Daoy (cell line): ENCODE data around the gene CHPF. TPM values are rescaled to one million over a fixed set of nuclear protein-coding genes. Genes with fewer than 3 reads are reported as not detected.

ENCODE experiments used
- DNase-seq: peaks from one replicate; pipeline ENCODE4 v3.0.0-alpha.2; 2015; ENCODE audit warnings: low read depth
- total RNA-seq: library from RNA; depleted of rRNA; stranded (reverse); fragments of >200 nt; shearing (Covaris generic); gene quantifications from 2 replicates; pipeline ENCODE4 v1.2.3, GENCODE V29; 2014

The CHPF gene
- total RNA-seq, 1 experiment from 2014 or later: 51.1 TPM

DNA sequence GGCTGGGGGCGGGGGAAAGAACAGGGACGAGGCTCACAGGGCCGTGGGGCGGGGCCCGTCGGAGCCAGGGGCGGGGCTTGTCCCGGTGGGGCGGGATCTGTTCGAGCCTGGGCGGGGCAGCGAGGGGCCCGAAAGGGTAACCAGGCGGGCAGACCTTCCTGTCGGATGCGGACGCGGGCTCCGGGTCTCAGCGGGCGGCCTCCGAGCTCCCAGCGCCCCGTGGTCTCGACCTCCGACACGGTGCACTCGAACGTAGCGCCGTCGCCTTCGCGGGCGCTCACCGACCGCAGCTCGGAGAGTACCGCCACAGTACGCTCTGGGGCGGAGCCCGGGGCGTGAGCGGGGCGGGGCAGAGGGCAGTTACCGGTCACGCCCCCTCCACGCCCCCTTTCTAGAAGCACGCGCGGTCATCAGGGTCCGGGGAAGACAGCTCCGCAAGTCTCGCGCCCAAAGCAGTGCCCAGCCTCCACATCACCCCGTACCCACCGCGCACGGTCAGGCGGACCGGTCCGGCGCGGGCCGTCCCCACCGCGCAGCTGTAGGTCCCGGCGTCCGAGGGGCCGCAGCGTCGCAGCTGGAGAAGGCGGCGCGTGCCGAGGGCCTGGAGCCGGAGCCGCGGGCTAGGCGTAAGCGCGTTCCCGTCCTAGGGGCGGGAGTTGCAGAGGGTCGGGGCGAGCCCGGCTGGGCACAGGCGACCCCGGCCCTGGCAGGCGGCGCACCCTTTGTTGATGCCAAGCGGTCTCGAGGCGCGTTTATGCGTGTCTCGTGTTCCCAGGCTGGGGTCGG is 9.0 kb upstream of the CHPF start:
- peak; percentile 88 for DNase-seq

DNA sequence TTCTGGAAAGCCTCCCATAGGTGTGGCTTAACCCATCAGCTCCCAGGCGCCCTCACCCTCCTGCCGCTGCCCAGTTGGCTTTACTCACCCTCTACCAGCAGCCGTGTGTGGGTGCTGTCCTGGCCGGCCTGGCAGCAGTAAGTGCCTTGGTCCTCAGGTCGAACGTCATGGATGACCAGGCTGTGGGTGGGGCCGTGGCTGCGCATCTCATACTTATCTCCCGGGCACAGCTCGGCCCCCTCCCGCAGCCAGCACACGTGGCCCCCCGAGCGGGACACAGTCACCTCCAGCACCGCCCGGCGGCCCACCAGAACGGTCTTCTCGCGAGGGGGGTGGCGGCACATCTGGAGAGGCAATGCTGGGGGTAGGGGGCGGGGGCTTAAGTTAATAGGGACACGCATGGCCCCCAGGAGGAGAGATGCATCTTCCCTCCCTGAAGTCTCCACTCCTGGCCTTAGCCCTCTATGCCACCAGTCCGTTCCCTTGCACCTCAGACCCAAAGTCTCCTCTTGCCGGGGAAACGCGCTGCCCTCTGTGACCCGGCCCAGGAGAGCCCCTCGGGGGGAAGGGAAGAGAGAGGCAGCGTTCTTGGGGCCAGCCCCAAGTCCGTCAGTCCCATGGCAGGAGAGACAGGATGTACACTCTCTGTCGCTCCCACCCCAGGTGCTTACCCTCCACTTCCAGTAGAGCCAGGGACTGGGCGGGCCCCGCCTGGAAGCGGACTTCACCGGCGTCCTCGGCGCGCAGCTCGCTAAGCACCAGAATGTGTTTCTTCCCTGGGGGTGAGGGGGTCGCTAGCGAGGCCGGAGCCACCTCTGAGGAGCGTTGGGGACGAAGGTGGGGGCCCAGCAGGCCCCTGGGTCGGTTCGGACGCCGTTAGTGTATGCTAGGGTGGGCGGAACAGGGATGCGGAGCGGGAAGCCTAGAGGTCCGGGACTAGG is 8.1 kb upstream of the CHPF start:
- DNase-seq: peak; percentile 58

GRCh38 chr2:219549619-219550018 is 6.0 kb upstream of the CHPF start:
- DNase-seq: no peak

DNA sequence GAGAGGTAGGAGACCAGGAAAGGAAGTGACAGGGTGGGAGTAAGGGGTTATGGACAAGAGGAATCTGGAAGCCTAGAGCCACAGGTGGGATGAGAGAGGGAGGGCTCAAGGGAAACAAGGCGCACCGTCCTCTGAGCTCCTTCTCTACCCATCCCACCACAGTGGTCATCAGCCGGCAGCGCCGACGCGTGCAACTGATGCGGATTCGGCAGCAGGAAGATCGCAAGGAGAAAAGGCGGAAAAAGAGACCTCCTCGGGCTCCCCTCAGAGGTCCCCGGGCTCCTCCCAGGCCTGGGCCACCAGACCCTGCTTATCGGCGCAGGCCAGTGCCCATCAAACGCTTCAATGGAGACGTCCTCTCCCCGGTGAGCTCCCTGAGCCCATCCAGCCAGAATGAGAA is 5.4 kb upstream of the CHPF start:
- no peak for DNase-seq

DNA sequence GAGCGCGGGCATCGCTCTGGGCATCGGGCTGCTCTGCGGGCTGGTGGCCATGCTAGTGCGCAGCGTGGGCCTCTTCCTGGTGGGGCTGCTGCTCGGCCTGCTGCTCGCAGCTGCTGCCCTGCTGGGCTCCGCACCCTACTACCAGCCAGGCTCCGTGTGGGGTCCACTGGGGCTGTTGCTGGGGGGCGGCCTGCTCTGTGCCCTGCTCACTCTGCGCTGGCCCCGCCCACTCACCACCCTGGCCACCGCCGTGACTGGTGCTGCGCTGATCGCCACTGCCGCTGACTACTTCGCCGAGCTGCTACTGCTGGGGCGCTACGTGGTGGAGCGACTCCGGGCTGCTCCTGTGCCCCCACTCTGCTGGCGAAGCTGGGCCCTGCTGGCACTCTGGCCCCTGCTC is 4.0 kb upstream of the CHPF start:
- DNase-seq: no peak

DNA sequence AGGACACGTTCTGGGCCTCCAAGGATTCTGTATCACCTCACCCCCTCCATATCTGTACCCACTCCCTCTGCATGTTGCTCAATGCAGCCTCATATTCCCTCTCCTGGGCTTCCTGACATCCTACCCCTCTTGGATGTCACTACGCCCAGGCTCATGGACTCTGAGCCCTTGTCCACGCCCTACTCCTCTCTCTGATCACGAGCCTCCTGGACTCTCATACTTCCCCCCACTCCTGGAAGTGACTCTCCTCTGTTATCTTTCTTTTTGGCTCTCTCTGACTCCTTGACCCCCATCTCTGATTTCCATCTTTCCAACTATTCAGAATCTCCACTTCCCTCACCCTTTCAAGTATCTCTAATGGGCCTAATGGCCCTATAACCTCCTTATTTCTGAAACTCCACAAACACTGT is 2.3 kb upstream of the CHPF start:
- no peak for DNase-seq

GRCh38 chr2:219545295-219545942 is 1.8 kb upstream of the CHPF start:
- no peak for DNase-seq

DNA sequence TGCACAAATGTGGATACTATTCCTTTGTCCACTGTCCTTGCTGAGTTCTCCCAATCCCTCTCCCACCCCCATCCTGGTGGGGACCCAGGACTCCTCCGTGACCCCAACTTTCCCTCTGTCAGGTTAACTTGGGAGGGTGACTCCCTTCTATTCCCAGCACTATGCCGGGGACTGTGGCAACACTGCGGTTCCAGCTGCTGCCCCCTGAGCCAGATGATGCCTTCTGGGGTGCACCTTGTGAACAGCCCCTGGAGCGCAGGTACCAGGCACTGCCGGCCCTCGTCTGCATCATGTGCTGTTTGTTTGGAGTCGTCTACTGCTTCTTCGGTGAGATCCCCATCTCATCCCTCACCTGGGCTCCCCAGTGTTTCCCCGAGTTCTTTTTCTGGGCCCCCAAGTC is 958 bp upstream of the CHPF start:
- DNase-seq: no peak

- DNase-seq: peak; percentile 44
Observed at GRCh38 chr2:219542931-219543595, 546 bp downstream of the CHPF start.

DNA sequence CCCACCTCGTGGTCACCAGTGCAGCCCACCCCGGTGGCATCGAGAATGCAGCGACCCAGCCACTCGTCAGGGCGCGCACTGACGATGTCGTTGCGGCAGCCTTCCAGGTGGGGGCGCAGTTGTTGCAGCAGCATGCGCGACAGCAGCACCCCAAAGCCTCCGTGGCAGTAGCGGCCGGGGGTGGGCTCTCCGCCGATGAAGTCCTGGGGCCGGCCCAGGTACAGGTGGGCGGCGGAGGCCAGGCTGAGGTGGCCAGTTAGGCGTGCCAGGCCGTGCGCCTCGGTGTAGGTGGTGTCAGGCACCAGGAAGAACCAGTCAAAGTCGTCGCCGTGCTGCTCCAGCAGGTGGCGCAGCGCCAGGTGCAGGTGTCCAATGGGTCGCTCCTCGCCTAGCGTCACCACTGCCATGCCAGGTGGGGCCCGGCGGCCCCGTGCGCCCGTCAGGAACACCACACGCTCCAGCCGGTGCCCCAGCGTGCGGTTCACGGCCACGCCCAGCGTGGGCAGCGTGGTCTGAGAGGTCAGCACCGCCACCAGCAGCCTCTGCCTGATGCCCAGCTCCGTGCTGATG is 1.9 kb downstream of the CHPF start:
- peak; percentile 88 for DNase-seq

DNA sequence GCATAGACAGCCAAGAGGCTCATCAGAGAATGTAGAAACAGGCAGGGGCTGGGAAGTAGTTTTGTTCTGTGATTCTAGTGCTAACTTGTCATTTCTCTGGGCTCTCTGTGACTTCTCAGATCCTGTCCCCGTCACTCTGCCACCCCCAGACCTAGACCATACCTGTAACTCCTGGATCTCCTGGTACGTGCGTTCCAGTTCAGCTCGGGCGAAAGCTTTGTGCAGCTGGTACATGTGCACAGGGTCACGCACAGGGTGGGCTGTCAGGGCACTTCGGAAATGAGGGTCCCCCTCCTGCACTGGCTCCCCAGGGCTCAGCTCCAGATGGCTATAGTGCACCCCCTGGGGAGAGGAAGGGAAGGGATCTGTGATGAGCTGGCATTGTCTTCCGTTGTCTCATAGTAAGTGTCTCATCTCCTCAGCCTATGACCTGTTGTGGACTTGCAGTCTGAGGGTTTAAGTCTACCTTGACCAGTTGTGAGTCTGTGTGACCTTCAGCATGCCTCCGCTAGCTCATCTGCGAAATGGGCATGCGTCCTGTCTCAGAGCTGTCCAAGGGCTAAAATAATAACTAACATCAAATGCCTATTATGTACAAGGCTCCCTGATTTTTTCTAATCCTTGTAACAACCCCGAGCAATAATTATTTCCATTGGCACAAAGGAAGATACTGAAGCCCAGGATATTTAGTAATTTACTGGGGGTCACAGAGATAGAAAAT is 2.7 kb downstream of the CHPF start:
- no peak for DNase-seq

GRCh38 chr2:219539926-219540678 is 3.5 kb downstream of the CHPF start:
- no peak for DNase-seq

DNA sequence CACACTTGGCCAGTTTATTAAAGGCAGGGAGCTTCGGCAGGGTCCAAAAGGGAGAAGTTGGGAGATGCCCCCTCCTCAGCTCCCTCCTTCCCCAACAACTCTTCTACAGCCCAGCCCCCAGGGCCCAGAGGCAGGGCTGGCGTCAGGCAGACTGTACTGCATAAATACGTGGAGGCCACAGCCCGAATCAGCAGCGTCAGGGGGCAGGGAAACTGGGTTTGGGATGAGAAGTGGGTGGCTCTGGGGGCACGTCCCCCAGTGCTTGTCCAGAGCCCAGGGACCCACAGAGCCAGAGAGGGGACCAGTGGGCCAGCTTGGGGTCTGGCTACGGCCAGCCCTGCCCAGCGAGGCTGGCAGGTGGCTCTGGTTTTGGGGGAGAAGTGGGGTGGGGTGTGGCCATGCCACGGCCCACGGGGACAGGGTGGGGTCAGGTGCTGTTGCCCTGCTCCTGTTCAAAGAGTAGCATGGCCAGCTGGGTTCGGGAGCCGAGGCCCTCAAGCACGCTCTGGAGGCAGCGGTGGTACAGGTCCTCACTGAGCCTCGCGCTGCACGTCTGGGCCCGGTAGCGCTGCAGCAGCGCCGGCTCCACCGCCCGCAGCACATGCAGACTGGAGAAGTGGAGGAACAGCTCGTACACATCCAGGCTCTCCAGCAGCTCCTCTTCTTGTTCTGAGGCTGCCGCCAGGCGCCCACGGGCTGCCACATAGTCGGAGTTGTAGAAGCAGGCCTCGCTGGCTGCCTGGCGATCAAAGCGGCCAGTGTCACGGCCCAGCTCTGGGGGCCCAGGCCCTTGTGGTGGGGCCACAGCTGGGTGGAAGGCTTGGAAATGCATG is 4.4 kb downstream of the CHPF start:
- DNase-seq: no peak

GRCh38 chr2:219538504-219538951 is 5.1 kb downstream of the CHPF start:
- no peak for DNase-seq

GRCh38 chr2:219537657-219538488 is 5.7 kb downstream of the CHPF start:
- DNase-seq: no peak

GRCh38 chr2:219536967-219537366 is 6.6 kb downstream of the CHPF start:
- no peak for DNase-seq

DNA sequence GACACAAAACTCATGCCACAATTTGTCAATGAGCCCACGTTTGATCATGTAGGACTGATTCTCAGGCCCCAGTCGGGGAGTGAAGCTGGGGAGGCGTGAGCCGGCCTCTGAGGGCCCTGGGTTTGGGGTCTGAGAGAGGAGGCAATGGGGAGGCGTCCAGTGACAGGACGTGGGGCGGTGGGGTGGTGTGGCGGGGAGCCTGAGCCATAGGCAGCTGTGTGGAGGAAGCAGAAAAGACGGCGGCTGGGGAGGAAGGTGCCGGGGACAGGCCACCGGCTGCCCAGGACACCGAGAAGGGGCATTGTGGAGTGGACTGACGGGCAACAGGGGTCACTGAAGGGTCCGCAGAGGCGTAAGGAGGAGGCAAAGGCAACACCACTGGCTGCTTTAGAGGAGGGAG is 7.2 kb downstream of the CHPF start:
- no peak for DNase-seq
